K562 (cell line): ENCODE data around the gene CHRM1. TPM values are rescaled to one million over a fixed set of nuclear protein-coding genes. Genes with fewer than 3 reads are reported as not detected.

Experiments used
- BHLHE40 ChIP-seq: IDR thresholded peaks from 2 replicates; pipeline ENCODE4 v1.6.1; 2011; ENCODE audit warnings: low read length, improper control_type of control experiment
- CBX3 ChIP-seq, 2 experiments: IDR thresholded peaks; 1 replicate in 1 of 2; 2 replicates in 1 of 2; pipeline ENCODE4 v1.6.1; 2012; ENCODE audit warnings: inconsistent platforms in 2 of 2, low read length in 2 of 2, borderline replicate concordance in 1 of 2, control low read depth in 1 of 2
- CC2D1A ChIP-seq: fragments of 450-650 bp; IDR thresholded peaks from 2 replicates; pipeline ENCODE4 v1.6.1; 2017; ENCODE audit warnings: mild to moderate bottlenecking
- CEBPZ ChIP-seq: fragments of 150-350 bp; IDR thresholded peaks from 2 replicates; pipeline ENCODE4 v1.6.1; 2014; ENCODE audit warnings: low read depth, mild to moderate bottlenecking, low read length, borderline replicate concordance
- DPF2 ChIP-seq: fragments of 450-650 bp; IDR thresholded peaks from 2 replicates; pipeline ENCODE4 v1.6.1; 2016
- E4F1 ChIP-seq: fragments of 250-450 bp; sonication (Bioruptor Pico); IDR thresholded peaks from 2 replicates; pipeline ENCODE4 v1.5.0; 2021; ENCODE audit warnings: mild to moderate bottlenecking, borderline replicate concordance
- HDAC3 ChIP-seq: fragments of 450-650 bp; IDR thresholded peaks from 2 replicates; pipeline ENCODE4 v1.6.1; 2018; ENCODE audit warnings: borderline replicate concordance, mild to moderate bottlenecking, moderate library complexity; ENCODE audit not compliant: partially characterized antibody
- ID3 ChIP-seq, 2 experiments: fragments of 250-450 bp in 1 of 2; fragments of 450-650 bp in 1 of 2; sonication (Bioruptor Pico) in 1 of 2; IDR thresholded peaks; 2 replicates each; pipeline versions ENCODE4 v1.6.1 to v1.8.0; 2016 to 2021; ENCODE audit warnings: mild to moderate bottlenecking in 2 of 2, moderate library complexity in 2 of 2, missing compliant biosample characterization in 1 of 2, missing genetic modification characterization in 1 of 2
- ZNF165 ChIP-seq: fragments of 250-450 bp; sonication (Bioruptor Pico); IDR thresholded peaks from 2 replicates; pipeline ENCODE4 v1.4.0; 2020; ENCODE audit warnings: borderline replicate concordance
- ZNF445 ChIP-seq: fragments of 250-450 bp; sonication (Bioruptor Pico); IDR thresholded peaks from 2 replicates; pipeline ENCODE4 v1.4.0; 2020; ENCODE audit warnings: low read depth, mild to moderate bottlenecking, moderate library complexity
- ZNF449 ChIP-seq: fragments of 250-450 bp; sonication (Bioruptor Pico); IDR thresholded peaks from 2 replicates; pipeline ENCODE4 v1.8.0; 2022; ENCODE audit warnings: moderate library complexity, mild to moderate bottlenecking, inconsistent platforms
- ZNF512 ChIP-seq: IDR thresholded peaks from 2 replicates; pipeline ENCODE4 v1.6.1; 2016; ENCODE audit warnings: missing genetic modification characterization, missing compliant biosample characterization
- ZNF707 ChIP-seq: fragments of 250-450 bp; sonication (Bioruptor Pico); conservative IDR thresholded peaks from 2 replicates; pipeline ENCODE4 v1.8.0; 2022; ENCODE audit warnings: inconsistent platforms, mild to moderate bottlenecking, moderate library complexity
- polyA plus RNA-seq, 8 experiments: library from polyadenylated mRNA; depleted of rRNA in 4 of 8; stranded (reverse) in 5 of 8; unstranded in 3 of 8; fragments of >200 nt; fragmentation: Nextera tagmentation in 2 of 8; fragmentation: Illumina TruSeq in 1 of 8; extraction: Ambion mirVana in 2 of 8; extraction: Trizol in 1 of 8; gene quantifications; 2 replicates each; pipeline versions ENCODE4 v1.2.1 to v1.2.3, GENCODE V29; 2011 to 2014; ENCODE audit warnings: inconsistent platforms in 1 of 8, missing spikeins in 1 of 8
- total RNA-seq, 7 experiments: library from RNA; depleted of rRNA in 6 of 7; stranded (reverse); fragments of >200 nt in 6 of 7; fragmentation: Illumina TruSeq in 2 of 7; extraction: Trizol in 2 of 7; gene quantifications; 2 replicates each; pipeline versions ENCODE4 v1.2.1 to v1.2.3, GENCODE V29; 2011 to 2021; ENCODE audit warnings: low replicate concordance in 1 of 7

Gene CHRM1
- total and polyA plus RNA-seq, 9 of the 15 experiments (the other 6 are each of a cell fraction or from before 2014, with no cell fraction given): not detected

GRCh38 chr11:62889484-62890437 lies 31.4 kb downstream of the CHRM1 start (continued):
- TF ChIP-seq ZNF445 (CRISPR knock-in tag) (0 out of 2 replicates have a peak, but pooled peaks have one; percentile 56), E4F1 (peak; percentile 23; the same call in 1 of the 2 replicates), ZNF165 (no peak), ID3 (CRISPR knock-in tag; IDR thresholded peaks at IDR 0.05) (no peak), ID3 (tag; IDR thresholded peaks at IDR 0.05) (peak; percentile 91), DPF2 (peak; percentile 72; the same call in 1 of the 2 replicates), ZNF449 (CRISPR knock-in tag) (no peak), BHLHE40 (peak; percentile 11; the same call in 1 of the 2 replicates), HDAC3 (peak; percentile 48), CBX3 (IDR thresholded peaks at IDR 0.05; ENCODE audit: borderline replicate concordance in 1 of 2, low read length in 2 of 2) (peak in 1 of 2 experiments; percentile 51; a peak in 1 of 3 replicates), CEBPZ (no peak), CC2D1A (0 out of 2 replicates have a peak, but pooled peaks have one; percentile 9), ZNF512 (tag) (no peak), ZNF707 (CRISPR knock-in tag) (no peak)
